HFFc6 (cell line): ENCODE measurements around the gene CBFB. TPM values are rescaled to one million over a fixed set of nuclear protein-coding genes. Genes with fewer than 3 reads are reported as not detected.
A peak's percentile ranks its signal among the peaks of the same experiment; 100 is the strongest.

Experiments used
- DNase-seq: peaks from one replicate; pipeline ENCODE4 v3.0.0-alpha.2; 2018
- H3K27ac Mint-ChIP-seq: 2 replicates; pipeline ENCODE4 v1.8.0; 2020; ENCODE audit warnings: mild to moderate bottlenecking, mixed read lengths
- H3K27me3 Mint-ChIP-seq: 2 replicates; pipeline ENCODE4 v1.8.0; 2021; ENCODE audit warnings: mild to moderate bottlenecking, moderate library complexity, mixed read lengths; ENCODE audit not compliant: insufficient read depth
- H3K36me3 Mint-ChIP-seq: 2 replicates; pipeline ENCODE4 v1.8.0; 2021; ENCODE audit warnings: low read depth, mixed read lengths
- H3K4me1 Mint-ChIP-seq: 2 replicates; pipeline ENCODE4 v1.8.0; 2020; ENCODE audit warnings: low read depth, mixed read lengths
- H3K4me3 Mint-ChIP-seq: 2 replicates; pipeline ENCODE4 v1.8.0; 2020; ENCODE audit warnings: mild to moderate bottlenecking, moderate library complexity, mixed read lengths
- H3K9me3 Mint-ChIP-seq: 2 replicates; pipeline ENCODE4 v1.8.0; 2020; ENCODE audit warnings: mild to moderate bottlenecking, mixed read lengths
- total RNA-seq, 6 experiments: library from RNA; stranded (reverse); fragmentation: NEBNext Ultra II Directional; extraction: Animal tissue kit (Norgen Biotek cat#: 25700); gene quantifications; 2 replicates in 1 of 6; 3 replicates in 5 of 6; pipeline ENCODE4 v1.2.3, GENCODE V29; 2021
- TF ChIP-seq, protein P1 (sequence below): fragments of 200-600 bp; sonication (generic); IDR thresholded peaks from 2 replicates; pipeline ENCODE4 v1.5.0; 2021; ENCODE audit warnings: antibody characterized with exemption, mild to moderate bottlenecking

Gene CBFB
- total RNA-seq, 6 experiments from 2014 or later: 55.2 to 84.4 (median 69.5) TPM

GRCh38 chr16:67105246-67105645, 76.3 kb downstream of the CBFB start:
- Mint-ChIP-seq H3K4me3 (no peak overlapping the region), H3K9me3 (no peaks in the 10 kb centered on the region), H3K4me1 (peaks cover 34% of the 10 kb centered on the region), H3K27ac (no peak overlapping the region), H3K27me3 (peaks cover 4% of the 10 kb centered on the region), H3K36me3 (no peaks in the 10 kb centered on the region)
- TF ChIP-seq, protein P1, sequence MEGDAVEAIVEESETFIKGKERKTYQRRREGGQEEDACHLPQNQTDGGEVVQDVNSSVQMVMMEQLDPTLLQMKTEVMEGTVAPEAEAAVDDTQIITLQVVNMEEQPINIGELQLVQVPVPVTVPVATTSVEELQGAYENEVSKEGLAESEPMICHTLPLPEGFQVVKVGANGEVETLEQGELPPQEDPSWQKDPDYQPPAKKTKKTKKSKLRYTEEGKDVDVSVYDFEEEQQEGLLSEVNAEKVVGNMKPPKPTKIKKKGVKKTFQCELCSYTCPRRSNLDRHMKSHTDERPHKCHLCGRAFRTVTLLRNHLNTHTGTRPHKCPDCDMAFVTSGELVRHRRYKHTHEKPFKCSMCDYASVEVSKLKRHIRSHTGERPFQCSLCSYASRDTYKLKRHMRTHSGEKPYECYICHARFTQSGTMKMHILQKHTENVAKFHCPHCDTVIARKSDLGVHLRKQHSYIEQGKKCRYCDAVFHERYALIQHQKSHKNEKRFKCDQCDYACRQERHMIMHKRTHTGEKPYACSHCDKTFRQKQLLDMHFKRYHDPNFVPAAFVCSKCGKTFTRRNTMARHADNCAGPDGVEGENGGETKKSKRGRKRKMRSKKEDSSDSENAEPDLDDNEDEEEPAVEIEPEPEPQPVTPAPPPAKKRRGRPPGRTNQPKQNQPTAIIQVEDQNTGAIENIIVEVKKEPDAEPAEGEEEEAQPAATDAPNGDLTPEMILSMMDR: no peak
- DNase-seq: no peak

DNA sequence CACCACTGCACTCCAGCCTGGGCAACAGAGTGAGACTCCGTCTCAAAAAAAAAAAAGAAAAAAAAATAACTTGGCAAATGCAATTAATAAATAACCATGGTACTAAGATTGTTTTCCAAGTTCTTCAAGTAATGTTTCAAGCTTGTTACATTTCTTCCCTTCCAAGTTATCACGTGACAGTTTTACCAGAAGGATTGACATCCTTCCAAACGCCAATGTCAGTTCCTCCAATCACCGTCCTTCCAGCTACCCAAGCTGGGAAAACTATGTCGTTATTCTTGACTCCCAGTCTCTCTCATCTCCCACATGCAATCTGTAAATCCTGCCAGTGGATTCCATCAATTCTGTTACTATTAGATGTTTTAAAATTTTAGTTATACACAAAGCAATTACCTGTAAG, 76.9 kb downstream of the CBFB start:
- Mint-ChIP-seq H3K4me3 (no peak overlapping the region), H3K9me3 (no peaks in the 10 kb centered on the region), H3K4me1 (peaks cover 31% of the 10 kb centered on the region), H3K36me3 (no peaks in the 10 kb centered on the region), H3K27ac (no peak overlapping the region), H3K27me3 (peaks cover 4% of the 10 kb centered on the region)
- DNase-seq: no peak
- TF ChIP-seq, protein P1: no peak

GRCh38 chr16:67108489-67108888, 79.5 kb downstream of the CBFB start:
- no peak for DNase-seq
- no peaks in the 10 kb centered on the region for H3K9me3 Mint-ChIP-seq

GRCh38 chr16:67108931-67109406, 80.0 kb downstream of the CBFB start:
- Mint-ChIP-seq H3K27me3 (peaks cover 6% of the 10 kb centered on the region), H3K4me3 (peak overlapping the region; percentile 98), H3K27ac (peak overlapping the region; percentile 91), H3K9me3 (no peaks in the 10 kb centered on the region), H3K36me3 (peaks cover 7% of the 10 kb centered on the region; the same call in 1 of the 2 replicates), H3K4me1 (peaks cover 37% of the 10 kb centered on the region)
- TF ChIP-seq, protein P1: no peak
- DNase-seq: no peak

More at GRCh38 chr16:67108489-67108888, 79.5 kb downstream of the CBFB start:
- TF ChIP-seq, protein P1: no peak
- no peak overlapping the region; the same call in 1 of the 2 replicates for H3K4me3 Mint-ChIP-seq
- peaks cover 35% of the 10 kb centered on the region for H3K4me1 Mint-ChIP-seq
- no peak overlapping the region for H3K27ac Mint-ChIP-seq
- H3K36me3 Mint-ChIP-seq: peaks cover 7% of the 10 kb centered on the region; the same call in 1 of the 2 replicates
- H3K27me3 Mint-ChIP-seq: peaks cover 6% of the 10 kb centered on the region

- Mint-ChIP-seq H3K36me3 (peaks cover 9% of the 10 kb centered on the region; the same call in 1 of the 2 replicates), H3K27me3 (peaks cover 6% of the 10 kb centered on the region), H3K27ac (peak within 1 kb of the TSS; percentile 91), H3K4me1 (peaks cover 39% of the 10 kb centered on the region), H3K4me3 (peak within 1 kb of the TSS; percentile 98), H3K9me3 (no peaks in the 10 kb centered on the region)
- peak; percentile 85 for DNase-seq
- TF ChIP-seq, protein P1: no peak
These were observed 80.6 kb downstream of the CBFB start, which contains the start of gene PHAF1 for GRCh38 chr16:67109407-67110135. Gene PHAF1 (plus strand): TSS chr16:67109941. CDS start chr16:67110176, 235 bp downstream.
